Endometrium (tissue), 2 donors: ENCODE results near the gene SAMD4B.
"Not testable (repeated sequence)": the region's sequence is repeated elsewhere in the genome, so short reads cannot be mapped to it uniquely, and the experiment has no call there.

Experiments used
- FAIRE-seq: peaks from 2 replicates; lab custom pipeline; 2012; peaks lifted over from hg19 to GRCh38; lab: Jason Lieb, UNC
- donor health status: control.
- donor health status: control.

Gene SAMD4B

DNA sequence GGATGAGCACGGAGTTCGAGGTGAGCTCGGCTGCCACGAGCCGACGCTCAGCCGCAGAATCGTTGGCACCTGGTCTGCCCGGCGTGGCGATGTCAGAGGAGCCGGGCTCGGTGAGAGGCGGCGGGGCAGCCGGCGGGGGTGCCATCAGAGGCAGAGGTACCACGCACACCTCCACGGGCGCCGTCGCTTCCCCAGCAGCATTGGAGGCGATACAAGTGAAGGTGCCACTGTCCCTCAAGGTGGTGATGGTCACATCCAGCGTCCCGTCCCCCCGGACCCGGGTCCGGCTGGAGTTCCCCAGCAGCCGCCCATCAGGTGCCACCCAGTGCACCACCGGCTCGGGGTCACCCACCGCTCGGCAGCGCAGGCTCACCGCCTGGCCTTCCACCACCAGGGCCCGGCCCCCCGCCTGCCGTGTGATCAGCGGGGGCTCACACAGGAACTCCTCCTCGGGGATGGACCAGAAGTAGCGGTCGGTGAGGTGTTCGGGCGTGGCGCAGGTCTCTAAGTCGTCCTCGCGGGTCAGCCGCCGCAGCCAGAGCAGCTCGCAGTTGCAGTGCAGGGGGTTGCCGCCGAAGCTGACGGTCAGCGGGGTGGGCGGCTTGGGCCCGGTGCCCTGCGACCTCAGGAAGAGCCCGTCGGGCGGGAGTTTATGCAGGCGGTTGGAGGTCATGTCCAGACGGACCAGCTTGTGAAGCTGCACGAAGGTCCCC, 28.0 kb upstream of the SAMD4B start:
- FAIRE-seq, result no peak

GRCh38 chr19:39315933-39316332, 26.3 kb upstream of the SAMD4B start:
- no peak for FAIRE-seq

GRCh38 chr19:39316627-39317321, 25.4 kb upstream of the SAMD4B start:
- no peak for FAIRE-seq

- no peak for FAIRE-seq
Measured at GRCh38 chr19:39317476-39317875, 24.7 kb upstream of the SAMD4B start.

- no peak for FAIRE-seq
Measured at GRCh38 chr19:39318071-39318470, 24.1 kb upstream of the SAMD4B start.

- no peak for FAIRE-seq
Measured at GRCh38 chr19:39318690-39319089, 23.5 kb upstream of the SAMD4B start.

DNA sequence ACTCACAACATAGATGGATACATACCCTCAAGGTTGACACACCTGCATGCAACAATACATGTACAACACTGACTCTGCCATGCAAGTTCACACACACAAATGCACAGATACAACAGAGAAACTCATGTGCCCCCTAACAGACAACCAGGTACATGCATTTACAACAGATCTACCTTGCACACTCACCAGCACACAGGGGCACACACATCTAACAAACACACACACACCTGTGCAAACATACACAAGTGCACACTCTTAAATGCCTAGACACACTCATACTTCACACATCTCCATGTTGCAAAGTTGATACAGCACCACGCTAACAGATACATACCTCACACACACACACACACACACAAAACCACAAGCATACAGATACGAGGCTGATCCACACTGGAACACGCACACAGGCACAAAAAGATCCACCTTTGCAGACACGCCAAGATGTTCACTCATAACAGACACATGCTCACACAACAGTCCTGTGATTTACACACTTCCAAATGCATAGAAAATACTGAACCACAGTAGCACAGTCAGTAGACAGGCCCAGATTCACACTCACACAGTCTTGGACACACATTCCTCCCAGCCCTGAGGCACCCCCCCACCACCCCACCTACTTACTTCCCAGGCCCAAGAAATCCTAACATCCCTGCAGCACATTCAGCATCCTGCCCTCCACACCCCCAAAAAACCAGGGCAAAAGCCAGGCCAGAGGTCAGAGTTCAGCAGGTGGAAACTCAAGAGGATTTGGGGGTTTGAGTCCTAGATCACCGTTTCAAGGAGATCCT, 22.9 kb upstream of the SAMD4B start:
- no peak for FAIRE-seq

DNA sequence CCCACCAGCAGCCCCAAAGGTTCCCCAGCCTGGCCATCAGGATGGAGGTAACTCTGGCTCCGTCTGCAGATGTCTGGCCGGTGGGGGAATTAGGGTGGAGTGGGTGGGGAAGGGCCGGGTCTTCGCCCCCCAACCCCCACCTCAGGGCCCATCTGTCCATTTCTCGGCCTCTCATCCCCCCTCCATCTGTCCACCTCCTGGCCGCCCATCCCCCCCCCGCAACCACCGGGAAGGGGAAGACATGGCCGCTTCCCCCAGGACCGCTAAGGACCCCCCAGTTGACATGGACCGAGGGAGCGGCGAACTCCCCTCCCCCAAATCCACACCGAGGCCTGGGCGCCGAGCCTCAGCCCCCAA, 22.4 kb upstream of the SAMD4B start:
- FAIRE-seq, result no peak

- no peak for FAIRE-seq
Measured at GRCh38 chr19:39321117-39321831, 20.9 kb upstream of the SAMD4B start.

- FAIRE-seq, result no peak
Measured at GRCh38 chr19:39321832-39322176, 20.4 kb upstream of the SAMD4B start.

DNA sequence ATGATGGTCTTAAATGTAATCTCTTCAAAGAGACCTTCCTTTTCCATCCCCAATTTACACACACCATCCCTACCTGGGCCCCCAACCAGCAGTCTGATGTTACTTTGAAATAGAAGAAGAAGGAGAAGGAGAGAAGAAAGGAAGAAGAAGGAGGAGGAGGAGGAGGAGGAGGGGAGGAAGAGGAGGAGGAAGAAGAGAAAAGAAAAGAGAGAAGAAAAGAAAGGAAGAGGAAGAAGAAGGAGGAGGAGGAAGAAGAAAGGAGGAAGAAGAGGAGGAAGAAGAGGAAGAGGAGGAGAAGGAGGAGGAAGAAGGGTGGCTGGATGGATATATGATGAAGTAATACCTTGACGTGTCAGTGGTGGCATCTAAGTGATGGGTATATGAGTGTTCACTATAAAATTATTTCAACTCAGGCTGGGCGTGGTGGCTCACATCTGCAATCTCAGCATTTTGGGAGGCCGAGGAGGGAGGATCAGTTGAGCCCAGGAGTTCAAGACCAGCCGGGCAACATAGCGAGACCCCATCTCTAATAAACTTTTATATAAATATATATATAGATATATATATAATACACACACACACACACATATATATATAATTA, 17.9 kb upstream of the SAMD4B start:
- no peak for FAIRE-seq

- FAIRE-seq, result no peak
Measured at GRCh38 chr19:39325778-39326665, 16.2 kb upstream of the SAMD4B start.

- no peak for FAIRE-seq
Measured at GRCh38 chr19:39327363-39328045, 14.7 kb upstream of the SAMD4B start.

- FAIRE-seq, result no peak
Measured at GRCh38 chr19:39328046-39328705, 14.0 kb upstream of the SAMD4B start.

DNA sequence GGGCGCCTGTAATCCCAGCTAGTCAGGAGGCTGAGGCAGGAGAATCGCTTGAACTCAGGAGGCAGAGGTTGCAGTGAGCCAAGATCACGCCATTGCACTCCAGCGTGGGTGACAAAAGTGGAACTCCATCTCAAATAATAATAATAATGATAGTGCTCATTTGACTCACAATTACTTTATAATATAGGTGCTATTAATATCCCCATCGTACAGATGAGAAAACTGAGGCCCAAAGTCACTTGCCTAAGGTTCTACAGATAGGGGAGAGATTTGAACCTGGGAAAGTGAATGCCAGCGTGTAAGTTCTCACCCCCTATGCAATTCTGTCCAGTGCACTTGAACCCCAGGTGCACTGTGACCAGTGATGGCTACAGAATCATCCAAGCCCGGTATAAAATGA, 12.3 kb upstream of the SAMD4B start:
- FAIRE-seq, result no peak

GRCh38 chr19:39332293-39332692, 9.9 kb upstream of the SAMD4B start:
- FAIRE-seq, result no peak

- not testable (repeated sequence) for FAIRE-seq
Measured at GRCh38 chr19:39332738-39333137, 9.5 kb upstream of the SAMD4B start.

DNA sequence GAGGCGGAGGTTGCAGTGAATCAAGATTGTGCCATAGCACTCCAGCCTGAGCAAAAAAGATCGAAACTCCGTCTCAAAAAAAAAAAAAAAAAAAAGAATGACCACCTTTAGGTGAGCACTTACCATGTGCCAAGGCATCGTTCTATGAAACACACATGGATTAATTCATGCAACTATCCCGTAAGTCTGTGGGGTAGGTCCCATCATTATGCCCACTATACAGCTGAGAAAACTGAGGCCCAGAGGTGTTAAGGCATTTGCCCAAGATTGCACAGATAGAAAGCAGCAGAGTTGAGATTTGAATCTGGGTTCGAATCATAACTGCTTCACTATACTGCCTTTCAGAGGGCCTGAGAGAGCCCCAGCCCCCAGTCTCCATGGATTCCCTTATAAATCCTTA, 8.7 kb upstream of the SAMD4B start:
- no peak for FAIRE-seq

DNA sequence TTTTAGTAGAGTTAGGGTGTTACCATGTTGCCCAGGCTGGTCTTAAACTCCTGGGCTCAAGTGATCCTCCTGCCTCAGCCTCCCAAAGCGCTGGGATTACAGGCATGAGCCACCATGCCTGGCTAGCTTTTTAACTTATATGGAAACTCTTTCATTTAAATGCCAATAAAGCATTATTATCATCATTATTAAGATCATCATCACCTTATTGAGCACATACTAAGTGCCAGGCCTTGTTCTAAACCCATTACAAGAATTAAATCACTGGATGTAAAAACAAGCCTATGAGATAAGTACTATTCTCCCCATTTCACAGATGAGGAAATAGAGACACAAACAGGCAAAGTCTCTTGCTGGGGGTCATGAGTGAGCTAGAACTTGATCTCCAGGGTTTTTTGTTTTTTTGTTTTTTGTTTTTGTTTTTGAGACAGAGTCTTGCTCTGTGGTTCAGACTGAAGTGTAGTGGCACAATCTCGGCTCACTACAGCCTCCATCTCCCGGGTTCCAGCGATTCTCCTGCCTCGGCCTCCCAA, 7.7 kb upstream of the SAMD4B start:
- no peak for FAIRE-seq

- no peak for FAIRE-seq
Measured at GRCh38 chr19:39335168-39335548, 7.1 kb upstream of the SAMD4B start.
